Measurements from ENCODE around the gene KLHL12.
A peak's percentile ranks its signal among the peaks of the same experiment; 100 is the strongest.

Gene KLHL12

GRCh38 chr1:202926581-202927491, at the start of gene KLHL12:
Gene KLHL12 (minus strand): TSS chr1:202927234. CDS start chr1:202925162, 2,072 bp downstream.
- H3K79me2 ChIP-seq = no peaks in the 10 kb centered on the region
- no peaks in the 10 kb centered on the region for H3K4me1 ChIP-seq
- peak within 1 kb of the TSS; percentile 87 for H3K27ac ChIP-seq
- peak within 1 kb of the TSS; percentile 93 for H2AFZ ChIP-seq
- H3K9me3 ChIP-seq (ENCODE audit: control insufficient read depth, low read length) = no peaks in the 10 kb centered on the region
- no peaks in the 10 kb centered on the region for H3K27me3 ChIP-seq (ENCODE audit: control insufficient read depth, insufficient read depth, low read length)
- H3K4me2 ChIP-seq (ENCODE audit: low read length) = peak within 1 kb of the TSS; percentile 68
- no peak within 1 kb of the TSS for H3K9ac ChIP-seq
- TF ChIP-seq, protein P1, sequence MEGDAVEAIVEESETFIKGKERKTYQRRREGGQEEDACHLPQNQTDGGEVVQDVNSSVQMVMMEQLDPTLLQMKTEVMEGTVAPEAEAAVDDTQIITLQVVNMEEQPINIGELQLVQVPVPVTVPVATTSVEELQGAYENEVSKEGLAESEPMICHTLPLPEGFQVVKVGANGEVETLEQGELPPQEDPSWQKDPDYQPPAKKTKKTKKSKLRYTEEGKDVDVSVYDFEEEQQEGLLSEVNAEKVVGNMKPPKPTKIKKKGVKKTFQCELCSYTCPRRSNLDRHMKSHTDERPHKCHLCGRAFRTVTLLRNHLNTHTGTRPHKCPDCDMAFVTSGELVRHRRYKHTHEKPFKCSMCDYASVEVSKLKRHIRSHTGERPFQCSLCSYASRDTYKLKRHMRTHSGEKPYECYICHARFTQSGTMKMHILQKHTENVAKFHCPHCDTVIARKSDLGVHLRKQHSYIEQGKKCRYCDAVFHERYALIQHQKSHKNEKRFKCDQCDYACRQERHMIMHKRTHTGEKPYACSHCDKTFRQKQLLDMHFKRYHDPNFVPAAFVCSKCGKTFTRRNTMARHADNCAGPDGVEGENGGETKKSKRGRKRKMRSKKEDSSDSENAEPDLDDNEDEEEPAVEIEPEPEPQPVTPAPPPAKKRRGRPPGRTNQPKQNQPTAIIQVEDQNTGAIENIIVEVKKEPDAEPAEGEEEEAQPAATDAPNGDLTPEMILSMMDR (IDR thresholded peaks at IDR 0.05) = peak; percentile 59
- H3K4me3 ChIP-seq (ENCODE audit: low read depth, low read length) = peak within 1 kb of the TSS; percentile 91
- H3K36me3 ChIP-seq (ENCODE audit: control insufficient read depth, insufficient read depth, low read length) = no peaks in the 10 kb centered on the region

GRCh38 chr1:202976633-202977032, 49.6 kb upstream of the KLHL12 start:
- no peak overlapping the region for H3K4me2 ChIP-seq (ENCODE audit: low read length)
- no peaks in the 10 kb centered on the region for H3K79me2 ChIP-seq
- H3K27ac ChIP-seq = no peak overlapping the region
- H3K4me3 ChIP-seq (ENCODE audit: low read depth, low read length) = no peak overlapping the region
- no peaks in the 10 kb centered on the region for H3K27me3 ChIP-seq (ENCODE audit: control insufficient read depth, insufficient read depth, low read length)
- no peaks in the 10 kb centered on the region for H3K4me1 ChIP-seq
- no peaks in the 10 kb centered on the region for H3K36me3 ChIP-seq (ENCODE audit: control insufficient read depth, insufficient read depth, low read length)
- H3K9ac ChIP-seq = no peak overlapping the region
- TF ChIP-seq, protein P1 (IDR thresholded peaks at IDR 0.05) = no peak
- H3K9me3 ChIP-seq (ENCODE audit: control insufficient read depth, low read length) = no peaks in the 10 kb centered on the region
- H2AFZ ChIP-seq = no peak overlapping the region

DNA sequence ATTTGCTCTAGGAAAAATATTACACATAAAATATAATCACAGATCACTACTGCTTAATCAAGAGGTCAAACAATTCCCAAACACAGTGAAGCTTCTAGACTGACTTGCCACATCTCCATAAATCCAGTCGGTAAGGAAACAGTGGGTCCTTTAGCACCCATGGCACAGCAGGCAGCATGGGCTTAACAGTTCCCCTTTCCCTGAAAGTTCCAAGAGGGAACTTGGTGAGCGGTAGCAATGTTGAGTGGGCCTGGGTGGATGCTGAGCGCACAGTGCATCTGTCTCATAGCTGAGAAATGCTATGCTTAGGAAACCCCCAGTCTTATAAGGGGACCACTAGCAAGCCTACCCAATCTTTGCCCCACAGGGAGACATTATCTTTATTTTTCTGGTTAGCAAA, 47.8 kb upstream of the KLHL12 start:
- Histone ChIP-seq H2AFZ (no peak overlapping the region), H3K27ac (no peak overlapping the region), H3K27me3 (ENCODE audit: control insufficient read depth, insufficient read depth, low read length) (no peaks in the 10 kb centered on the region), H3K9ac (no peak overlapping the region), H3K36me3 (ENCODE audit: control insufficient read depth, insufficient read depth, low read length) (no peaks in the 10 kb centered on the region), H3K79me2 (no peaks in the 10 kb centered on the region), H3K4me3 (ENCODE audit: low read depth, low read length) (no peak overlapping the region), H3K4me2 (ENCODE audit: low read length) (no peak overlapping the region), H3K9me3 (ENCODE audit: control insufficient read depth, low read length) (no peaks in the 10 kb centered on the region), H3K4me1 (no peaks in the 10 kb centered on the region)
- TF ChIP-seq, protein P1 (IDR thresholded peaks at IDR 0.05) = no peak

DNA sequence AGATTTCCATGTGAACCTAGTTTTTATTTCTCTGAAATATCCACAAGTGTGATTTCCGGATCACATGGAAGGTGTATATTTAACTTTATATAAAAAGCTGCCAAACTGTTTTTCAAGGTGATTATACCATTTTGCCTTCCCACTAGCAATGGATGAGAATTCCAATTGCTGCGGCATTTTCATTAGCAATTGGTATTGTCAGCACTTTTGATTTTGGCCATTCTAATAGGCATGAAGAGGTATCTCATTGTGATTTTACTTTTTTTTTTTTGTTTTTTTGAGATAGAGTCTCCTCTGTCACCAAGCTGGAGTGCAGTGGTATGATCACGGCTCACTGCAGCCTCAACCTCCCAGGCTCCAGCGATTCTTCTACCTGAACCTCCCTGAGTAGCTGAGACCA, 45.0 kb upstream of the KLHL12 start:
- TF ChIP-seq, protein P1 (IDR thresholded peaks at IDR 0.05) = no peak
- Histone ChIP-seq H3K27ac (no peak overlapping the region), H3K27me3 (ENCODE audit: control insufficient read depth, insufficient read depth, low read length) (no peaks in the 10 kb centered on the region), H3K4me1 (peaks cover 9% of the 10 kb centered on the region), H3K36me3 (ENCODE audit: control insufficient read depth, insufficient read depth, low read length) (no peaks in the 10 kb centered on the region), H3K9ac (no peak overlapping the region), H3K4me3 (ENCODE audit: low read depth, low read length) (no peak overlapping the region), H3K9me3 (ENCODE audit: control insufficient read depth, low read length) (no peaks in the 10 kb centered on the region), H3K79me2 (no peaks in the 10 kb centered on the region), H3K4me2 (ENCODE audit: low read length) (no peak overlapping the region), H2AFZ (no peak overlapping the region)

Data from parathyroid adenoma (tissue), 2 donors.